Suppressor macrophage treated with lipopolysaccharide for 1 hour (primary cell): ENCODE data around the gene CDHR2.

Source experiments
- DNase-seq, 3 donors: peaks; one replicate each; pipeline ENCODE4 v3.0.0-alpha.2; 2020 to 2022

The CDHR2 gene

DNA sequence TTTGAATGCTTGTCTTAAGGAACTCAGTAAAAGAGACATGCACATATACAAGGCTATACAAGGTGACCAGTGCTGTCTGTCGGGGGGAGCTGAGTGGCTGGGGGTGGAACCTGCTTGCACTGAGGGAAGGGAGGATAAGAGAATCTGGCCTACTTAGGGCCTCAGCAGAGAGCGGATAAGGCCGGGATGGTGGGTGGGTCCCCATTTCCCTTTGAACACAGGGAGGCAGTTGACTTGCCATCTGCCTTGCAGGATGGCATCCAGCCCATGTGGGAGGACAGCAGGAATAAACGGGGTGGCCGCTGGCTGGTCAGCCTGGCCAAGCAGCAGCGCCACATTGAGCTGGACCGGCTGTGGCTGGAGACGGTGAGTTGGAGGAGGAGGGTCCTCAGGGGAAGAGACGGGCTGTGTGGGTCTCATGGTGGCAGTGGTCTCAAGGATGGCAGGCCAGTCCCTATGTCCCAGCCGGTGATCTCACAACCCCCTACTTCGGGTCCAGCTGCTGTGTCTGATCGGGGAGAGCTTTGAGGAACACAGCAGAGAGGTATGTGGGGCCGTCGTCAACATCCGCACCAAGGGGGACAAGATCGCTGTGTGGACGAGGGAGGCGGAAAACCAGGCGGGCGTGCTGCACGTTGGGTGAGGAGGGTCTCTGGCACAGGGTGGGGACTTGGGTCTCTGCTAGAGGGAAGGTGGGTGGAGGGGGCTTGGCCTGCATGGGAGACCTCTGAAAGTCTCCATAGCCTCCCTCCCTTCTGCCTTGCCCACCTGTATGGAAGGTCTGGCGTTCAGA is 95.9 kb downstream of the CDHR2 start:
- DNase-seq: no peak
